ENCODE measurements around the gene HSPG2. TPM values are rescaled to one million over a fixed set of nuclear protein-coding genes. Genes with fewer than 3 reads are reported as not detected.

The HSPG2 gene
- total and polyA plus RNA-seq, 2 of the 13 experiments (the other 11 are each of a cell fraction or from before 2014, with no cell fraction given) = 9.1 to 13.1 TPM

GRCh38 chr1:21893046-21893805, 43.9 kb downstream of the HSPG2 start:
- Histone ChIP-seq H3K4me1 (ENCODE audit: insufficient read depth, low read length) (peaks cover 14% of the 10 kb centered on the region), H3K9me3 (ENCODE audit: low read length) (no peaks in the 10 kb centered on the region), H3K4me2 (ENCODE audit: low read depth, low read length) (no peak overlapping the region), H3K36me3 (replicated peaks in 1 of 2; ENCODE audit: control insufficient read depth in 1 of 2, insufficient read depth in 2 of 2, low read length in 2 of 2) (peaks cover 19 to 30% of the 10 kb centered on the region in 2 experiments), H2AFZ (ENCODE audit: low read length) (no peak overlapping the region), H3K27ac (ENCODE audit: extremely low read length, insufficient read depth, low read length) (no peak overlapping the region), H3K79me2 (ENCODE audit: insufficient read depth, low read length) (no peaks in the 10 kb centered on the region), H4K20me1 (ENCODE audit: insufficient read depth, low read length) (no peaks in the 10 kb centered on the region), H3K4me3 (replicated peaks in 1 of 3; ENCODE audit: insufficient read depth in 1 of 3, low read depth in 2 of 3, low read length in 3 of 3) (no peak overlapping the region), H3K27me3 (ENCODE audit: control insufficient read depth in 1 of 2, insufficient read depth in 2 of 2, low read length in 2 of 2) (no peaks in the 10 kb centered on the region), H3K9ac (ENCODE audit: insufficient read depth, low read depth, low read length) (no peak overlapping the region)
- CTCF ChIA-PET (ENCODE audit: low intra/inter-chr PET ratio, low total read pairs) = no interaction called here
- in situ Hi-C loops (cut with HindIII; ENCODE audit: extremely low pct_ligation_motif_present, low pct_unique_long_range_greater_than_20kb) (no loop called here), intact Hi-C loops (cut with micrococcal nuclease; ENCODE audit: unreplicated experiment) (no loop called here)
- DNase-seq (ENCODE audit: low spot score) = no peak
- FAIRE-seq = no peak
- WGBS (ENCODE audit: low lambda C conversion rate) = 95% methylated on average over 8 of the region's 14 CpGs
- TF ChIP-seq BCL6 (CRISPR knock-in tag; IDR thresholded peaks at IDR 0.05) = no peak
- TF ChIP-seq SMAD3 (CRISPR knock-in tag; IDR thresholded peaks at IDR 0.05) = no peak
- no peak for TF ChIP-seq RARG (CRISPR knock-in tag; IDR thresholded peaks at IDR 0.05; ENCODE audit: low read depth)
- no peak for TF ChIP-seq ZNF777 (CRISPR knock-in tag; IDR thresholded peaks at IDR 0.05)
- ATAC-seq = no peak
- POLR2A ChIA-PET = no interaction called here
- BruUV-seq (replicated peaks) = no TSS peak

GRCh38 chr1:21891621-21892479, 45.3 kb downstream of the HSPG2 start:
- intact Hi-C loops (cut with micrococcal nuclease; ENCODE audit: unreplicated experiment) = no loop called here
- Histone ChIP-seq H3K27me3 (ENCODE audit: control insufficient read depth in 1 of 2, insufficient read depth in 2 of 2, low read length in 2 of 2) (no peaks in the 10 kb centered on the region), H3K4me1 (ENCODE audit: insufficient read depth, low read length) (0 out of 2 replicates have a peak, but pooled peaks cover under 1% of the 10 kb centered on the region), H3K4me2 (ENCODE audit: low read depth, low read length) (no peak overlapping the region), H3K9ac (ENCODE audit: insufficient read depth, low read depth, low read length) (no peak overlapping the region), H3K36me3 (replicated peaks in 1 of 2; ENCODE audit: control insufficient read depth in 1 of 2, insufficient read depth in 2 of 2, low read length in 2 of 2) (peaks cover 20 to 39% of the 10 kb centered on the region in 2 experiments), H3K27ac (ENCODE audit: extremely low read length, insufficient read depth, low read length) (no peak overlapping the region), H4K20me1 (ENCODE audit: insufficient read depth, low read length) (no peaks in the 10 kb centered on the region), H3K4me3 (replicated peaks in 1 of 3; ENCODE audit: insufficient read depth in 1 of 3, low read depth in 2 of 3, low read length in 3 of 3) (no peak overlapping the region), H3K79me2 (ENCODE audit: insufficient read depth, low read length) (no peaks in the 10 kb centered on the region), H3K9me3 (ENCODE audit: low read length) (no peaks in the 10 kb centered on the region), H2AFZ (ENCODE audit: low read length) (no peak overlapping the region)
- BruUV-seq (replicated peaks) = no TSS peak
- 97% methylated on average over 8 of the region's 20 CpGs for WGBS (ENCODE audit: low lambda C conversion rate)
- in situ Hi-C loops (cut with HindIII; ENCODE audit: extremely low pct_ligation_motif_present, low pct_unique_long_range_greater_than_20kb) = no loop called here
- DNase-seq (ENCODE audit: low spot score) (no peak), FAIRE-seq (no peak), ATAC-seq (no peak)
- ChIA-PET POLR2A (no interaction called here), CTCF (ENCODE audit: low intra/inter-chr PET ratio, low total read pairs) (no interaction called here)
- TF ChIP-seq, protein P1, sequence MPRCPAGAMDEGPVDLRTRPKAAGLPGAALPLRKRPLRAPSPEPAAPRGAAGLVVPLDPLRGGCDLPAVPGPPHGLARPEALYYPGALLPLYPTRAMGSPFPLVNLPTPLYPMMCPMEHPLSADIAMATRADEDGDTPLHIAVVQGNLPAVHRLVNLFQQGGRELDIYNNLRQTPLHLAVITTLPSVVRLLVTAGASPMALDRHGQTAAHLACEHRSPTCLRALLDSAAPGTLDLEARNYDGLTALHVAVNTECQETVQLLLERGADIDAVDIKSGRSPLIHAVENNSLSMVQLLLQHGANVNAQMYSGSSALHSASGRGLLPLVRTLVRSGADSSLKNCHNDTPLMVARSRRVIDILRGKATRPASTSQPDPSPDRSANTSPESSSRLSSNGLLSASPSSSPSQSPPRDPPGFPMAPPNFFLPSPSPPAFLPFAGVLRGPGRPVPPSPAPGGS (CRISPR knock-in tag; IDR thresholded peaks at IDR 0.05) = no peak
- TF ChIP-seq KAT7 (CRISPR knock-in tag; IDR thresholded peaks at IDR 0.05; ENCODE audit: borderline replicate concordance) (no peak), THRA (CRISPR knock-in tag; IDR thresholded peaks at IDR 0.05; ENCODE audit: borderline replicate concordance) (no peak), GPN1 (CRISPR knock-in tag; IDR thresholded peaks at IDR 0.05; ENCODE audit: borderline replicate concordance) (no peak), ARID5B (CRISPR knock-in tag; IDR thresholded peaks at IDR 0.05) (no peak)
